AG04450 (cell line): ENCODE results near the gene ST6GALNAC3. TPM values are rescaled to one million over a fixed set of nuclear protein-coding genes. Genes with fewer than 3 reads are reported as not detected.

Experiments used
- CTCF ChIA-PET: fragments of 300-600, 350-600 bp; formaldehyde crosslinking; extraction: SDS; loops from one replicate; lab custom pipeline; 2022; ENCODE audit warnings: antibody characterized with exemption, inconsistent platforms; lab: Charles Lee
- POLR2A ChIA-PET: fragments of 350-600 bp; formaldehyde crosslinking; extraction: SDS; loops from one replicate; lab custom pipeline; 2021; ENCODE audit warnings: antibody characterized with exemption, inconsistent platforms; lab: Yijun Ruan, JAX
- DNase-seq: peaks from one replicate; pipeline ENCODE4 v3.0.0-alpha.2; 2011; ENCODE audit warnings: low read depth, low spot score
- H3K27ac ChIP-seq: one replicate; pipeline ENCODE4 v1.5.1; 2012; ENCODE audit warnings: low read depth, low read length, control low read depth
- H3K27me3 ChIP-seq: one replicate; pipeline ENCODE4 v1.6.0; 2012; ENCODE audit warnings: low read length; ENCODE audit not compliant: control insufficient read depth, insufficient read depth
- H3K4me3 ChIP-seq: 2 replicates; pipeline ENCODE4 v1.5.1; 2011; ENCODE audit warnings: mild to moderate bottlenecking, low read depth, low read length, control low read depth
- H3K9me3 ChIP-seq: 2 replicates; pipeline ENCODE4 v1.5.1; 2012; ENCODE audit warnings: low read length; ENCODE audit not compliant: control insufficient read depth, insufficient read depth
- CTCF ChIP-seq: IDR thresholded peaks from 2 replicates; pipeline ENCODE4 v1.5.1; 2011; ENCODE audit warnings: low read depth, low read length, control low read depth, inconsistent platforms
- polyA plus RNA-seq: library from polyadenylated mRNA; depleted of rRNA; stranded (reverse); fragments of >200 nt; gene quantifications from 2 replicates; pipeline ENCODE4 v1.2.3, GENCODE V29; 2011

The ST6GALNAC3 gene
- polyA plus RNA-seq, 1 experiment: 2.1 TPM

DNA sequence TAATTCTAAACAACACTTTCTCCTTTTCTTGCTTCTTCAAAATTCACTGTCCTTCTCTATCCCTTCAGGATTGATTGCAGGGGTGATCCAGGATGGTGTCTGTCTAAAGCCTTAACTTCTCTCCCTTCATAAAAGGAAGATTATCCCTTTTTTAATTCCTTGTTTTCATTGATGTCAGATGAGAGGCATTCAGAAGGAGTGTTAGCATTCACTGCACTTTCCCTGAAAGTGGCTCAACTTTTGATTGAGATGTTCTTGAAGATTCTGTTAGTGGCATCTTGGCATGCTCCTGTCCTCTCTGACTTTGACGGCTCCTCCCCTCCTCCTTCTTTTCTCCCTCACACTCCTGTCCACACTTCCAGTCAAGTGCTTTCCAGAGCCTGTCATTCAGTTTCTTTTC lies 71.6 kb downstream of the ST6GALNAC3 start:
- ChIA-PET POLR2A (no interaction called here), CTCF (interaction anchor here (3.2 kb wide), 1 partner anchor 7 kb away, joined by 20 read pairs; no protein-coding TSS in a partner anchor)
- H3K27ac ChIP-seq: no peak overlapping the region
- TF ChIP-seq CTCF: no peak
- no peak overlapping the region for H3K4me3 ChIP-seq
- no peaks in the 10 kb centered on the region for H3K9me3 ChIP-seq
- DNase-seq: no peak
- no peaks in the 10 kb centered on the region for H3K27me3 ChIP-seq

DNA sequence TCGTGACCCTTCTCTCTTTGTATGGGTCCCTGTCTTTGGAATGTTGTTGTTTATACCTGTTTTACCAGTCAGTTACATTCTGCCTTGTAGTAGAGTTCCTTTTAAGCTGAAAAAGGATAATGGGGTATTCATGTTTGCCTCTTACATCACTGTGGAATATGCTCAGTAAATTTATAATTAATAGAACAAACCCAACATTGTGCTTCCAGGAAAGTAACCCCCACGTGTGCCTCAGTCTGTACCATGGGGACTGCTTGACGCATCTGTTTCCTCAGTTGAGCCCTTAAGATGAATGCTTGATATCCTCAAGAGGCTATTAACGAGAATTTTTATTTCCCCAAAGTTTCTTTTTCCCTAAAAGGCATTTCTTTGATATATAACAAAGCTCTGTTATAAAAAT lies 73.4 kb downstream of the ST6GALNAC3 start:
- CTCF ChIA-PET: interaction anchor here (0.6 kb wide), 1 partner anchor 979 kb away, joined by 3 read pairs; no protein-coding TSS in a partner anchor
- no peaks in the 10 kb centered on the region for H3K9me3 ChIP-seq
- no peaks in the 10 kb centered on the region for H3K27me3 ChIP-seq
- no peak overlapping the region for H3K4me3 ChIP-seq
- POLR2A ChIA-PET: no interaction called here
- DNase-seq: no peak
- no peak overlapping the region for H3K27ac ChIP-seq
- no peak for TF ChIP-seq CTCF

- H3K27ac ChIP-seq: no peak overlapping the region
- H3K27me3 ChIP-seq: no peaks in the 10 kb centered on the region
- no peak for TF ChIP-seq CTCF
- ChIA-PET CTCF (no interaction called here), POLR2A (no interaction called here)
- no peak overlapping the region for H3K4me3 ChIP-seq
- no peak for DNase-seq
- no peaks in the 10 kb centered on the region for H3K9me3 ChIP-seq
Measured at GRCh38 chr1:76148460-76148859, 73.9 kb downstream of the ST6GALNAC3 start.

DNA sequence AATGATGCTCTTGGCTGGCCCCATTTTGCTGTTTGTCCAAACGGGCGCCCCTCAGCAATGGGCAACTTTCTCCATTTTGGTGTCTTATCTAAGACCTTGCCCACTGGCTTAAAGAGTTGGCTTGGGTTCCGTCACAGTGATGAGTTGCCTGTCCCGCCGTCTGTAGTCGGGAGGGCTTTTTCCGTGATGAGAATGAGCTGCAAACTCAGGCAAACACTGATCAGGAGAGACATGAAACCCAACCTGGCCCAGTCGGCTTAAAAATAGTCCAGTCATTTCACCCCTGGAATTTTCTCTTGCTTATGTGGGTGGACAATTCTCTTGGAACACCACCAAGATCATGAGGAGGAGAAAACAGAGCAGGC lies 79.3 kb downstream of the ST6GALNAC3 start:
- ChIA-PET POLR2A (interaction anchor here (1.0 kb wide), 1 partner anchor 245 kb away, joined by 4 read pairs; no protein-coding TSS in a partner anchor), CTCF (interaction anchor here (0.7 to 4.1 kb wide), 21 partner anchors 9 to 990 kb away, joined by 3 to 28 read pairs (median 3); no protein-coding TSS in a partner anchor)
- DNase-seq: no peak
- Histone ChIP-seq H3K9me3 (no peaks in the 10 kb centered on the region), H3K4me3 (no peak overlapping the region), H3K27me3 (no peaks in the 10 kb centered on the region), H3K27ac (no peak overlapping the region)
- TF ChIP-seq CTCF: no peak

DNA sequence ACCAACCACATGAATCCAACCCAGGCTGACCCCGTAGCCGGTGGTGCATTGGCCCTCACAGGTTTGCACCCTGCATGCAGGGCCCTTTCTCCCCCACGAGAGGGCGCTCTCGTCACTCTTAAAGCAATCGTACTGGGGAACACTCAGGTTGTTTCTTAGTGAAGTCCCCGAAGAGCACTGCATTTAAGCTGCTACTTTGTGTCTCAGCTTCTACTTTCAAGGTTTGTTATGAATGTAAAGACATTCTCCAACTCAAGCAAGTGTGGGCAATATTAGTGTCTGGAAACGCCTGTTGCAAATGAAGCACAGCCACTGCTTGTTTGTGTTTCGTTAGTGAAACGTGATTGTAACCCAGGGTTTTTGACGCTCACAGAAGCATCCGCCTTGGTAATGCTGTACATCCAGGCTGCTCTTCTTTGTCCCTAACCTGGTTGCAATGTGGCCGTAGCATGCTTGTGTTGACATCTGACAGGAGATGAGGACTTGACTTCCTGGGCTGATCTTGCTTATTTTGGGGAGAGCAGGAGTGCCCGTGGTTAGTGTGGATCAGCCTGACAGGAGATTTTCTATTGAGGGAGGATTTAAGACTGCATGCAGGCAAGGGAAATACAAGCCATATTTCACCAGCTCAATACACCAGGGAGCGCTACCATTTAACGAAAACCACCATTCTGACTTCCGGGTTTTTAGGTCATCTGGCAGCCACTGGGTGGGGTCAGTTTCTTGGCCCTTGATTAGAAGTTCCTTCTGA lies 79.8 kb downstream of the ST6GALNAC3 start:
- CTCF ChIA-PET: interaction anchor here (0.6 to 4.1 kb wide), 28 partner anchors 8 to 989 kb away, joined by 3 to 28 read pairs (median 3); no protein-coding TSS in a partner anchor
- peak; percentile 3 for DNase-seq
- Histone ChIP-seq H3K9me3 (no peaks in the 10 kb centered on the region), H3K27me3 (no peaks in the 10 kb centered on the region), H3K4me3 (no peak overlapping the region), H3K27ac (no peak overlapping the region)
- POLR2A ChIA-PET: interaction anchor here (1.0 kb wide), 1 partner anchor 246 kb away, joined by 4 read pairs; no protein-coding TSS in a partner anchor
- TF ChIP-seq CTCF: peak; percentile 92
